Gastroesophageal sphincter (tissue), 4 donors: Measurements from ENCODE around the gene TTLL5. TPM values are rescaled to one million over a fixed set of nuclear protein-coding genes. Genes with fewer than 3 reads are reported as not detected.

Experiments
- ATAC-seq: fragments of 150-250 bp; one replicate; pipeline ENCODE4 v1.9.1; 2016; ENCODE audit warnings: mild to moderate bottlenecking, moderate library complexity
- H3K27ac ChIP-seq, 4 donors: fragments of 200-600 bp; sonication (generic) in 3 of 4; 1 replicate in 3 of 4; 2 replicates in 1 of 4; pipeline ENCODE4 v1.5.1; 2016 to 2019
- H3K27me3 ChIP-seq: fragments of 200-600 bp; sonication (generic); one replicate; pipeline ENCODE4 v1.5.1; 2019
- H3K36me3 ChIP-seq, 2 donors: fragments of 200-600 bp; sonication (generic); one replicate each; pipeline ENCODE4 v1.5.1; 2019; ENCODE audit warnings: control low read depth in 1 of 2
- H3K4me1 ChIP-seq, 3 donors: fragments of 200-600 bp; sonication (generic); 1 replicate in 2 of 3; 2 replicates in 1 of 3; pipeline ENCODE4 v1.5.1; 2016 to 2019; ENCODE audit warnings: control low read depth in 2 of 3
- H3K4me3 ChIP-seq, 2 donors: fragments of 200-600 bp; sonication (generic); one replicate each; pipeline ENCODE4 v1.5.1; 2019; ENCODE audit warnings: mild to moderate bottlenecking in 1 of 2, moderate library complexity in 1 of 2
- H3K9me3 ChIP-seq, 3 donors: fragments of 200-600 bp; sonication (generic); one replicate each; pipeline ENCODE4 v1.5.1; 2017 to 2019; ENCODE audit warnings: control low read depth in 2 of 3
- CTCF ChIP-seq, 4 experiments: fragments of 200-600 bp in 2 of 4; fragments of 450-650 bp in 2 of 4; sonication (generic) in 1 of 4; IDR thresholded peaks; one replicate each; pipeline ENCODE4 v1.5.1; 2017 to 2019; ENCODE audit warnings: antibody characterized with exemption in 4 of 4, mild to moderate bottlenecking in 2 of 4, moderate library complexity in 2 of 4
- EP300 ChIP-seq: sonication (generic); formaldehyde crosslinking; IDR thresholded peaks from one replicate; pipeline ENCODE4 v1.6.1; 2017; ENCODE audit warnings: antibody characterized with exemption, mild to moderate bottlenecking
- POLR2A ChIP-seq, 2 donors: fragments of 450-650 bp; IDR thresholded peaks; one replicate each; pipeline ENCODE4 v1.6.1; 2017; ENCODE audit warnings: antibody characterized with exemption in 2 of 2, mild to moderate bottlenecking in 2 of 2, moderate library complexity in 1 of 2
- POLR2AphosphoS5 ChIP-seq: sonication (generic); formaldehyde crosslinking; IDR thresholded peaks from one replicate; pipeline ENCODE4 v1.6.1; 2017; ENCODE audit warnings: antibody characterized with exemption
- WGBS, 2 donors: methylation state at CpG; one replicate each; pipeline ENCODE4 v1.1.5; 2018; ENCODE audit warnings: low coverage in 1 of 2; 5-methylcytosine and 5-hydroxymethylcytosine counted together
- total RNA-seq, 4 donors: library from RNA; depleted of rRNA; stranded (reverse); fragments of >200 nt; gene quantifications; one replicate each; pipeline ENCODE4 v1.1.0, GENCODE V29; 2016

The TTLL5 gene
- total RNA-seq, 4 donors from 2014 or later = 18.1 to 30.0 (median 22.1) TPM

DNA sequence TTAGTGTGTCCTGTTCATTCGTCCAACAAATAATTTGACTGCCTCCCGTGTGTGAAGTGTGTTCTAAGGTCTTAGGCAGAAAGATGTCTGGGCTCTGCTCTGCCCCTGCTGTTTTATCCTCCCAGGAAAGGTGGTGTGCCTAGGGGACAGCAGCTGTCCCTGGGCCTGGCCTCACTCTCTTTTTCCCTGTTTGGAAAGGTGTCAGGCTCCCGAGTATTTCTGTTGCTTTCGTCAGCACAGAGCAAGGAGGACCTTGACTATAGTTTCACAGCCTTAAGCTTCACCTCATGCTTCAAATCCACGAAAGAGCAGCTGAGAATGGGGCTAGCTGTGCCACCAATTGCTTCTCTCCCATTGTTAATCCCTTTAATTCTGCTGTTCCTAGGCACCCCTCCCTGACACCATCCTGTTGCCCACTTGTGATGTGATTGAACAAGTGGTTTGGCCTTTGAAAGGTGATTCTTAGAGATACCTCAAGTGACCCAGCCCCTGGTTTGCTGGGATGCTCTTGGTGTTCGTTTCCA is 266.6 kb downstream of the TTLL5 start:
- Histone ChIP-seq H3K4me3 (no peak overlapping the region), H3K4me1 (peaks cover 0 to 7% (median 0%) of the 10 kb centered on the region in 3 donors), H3K9me3 (no peaks in the 10 kb centered on the region), H3K27me3 (no peaks in the 10 kb centered on the region), H3K27ac (no peak overlapping the region), H3K36me3 (peaks cover 0 to 13% of the 10 kb centered on the region in 2 donors)
- ATAC-seq = no peak
- TF ChIP-seq POLR2AphosphoS5 = no peak
- no peak for TF ChIP-seq CTCF (IDR thresholded peaks at IDR 0.05)
- no peak for TF ChIP-seq POLR2A (IDR thresholded peaks at IDR 0.05)
- WGBS, 2 donors = 71 to 72% methylated on average over 4 to 6 of the region's 6 CpGs

DNA sequence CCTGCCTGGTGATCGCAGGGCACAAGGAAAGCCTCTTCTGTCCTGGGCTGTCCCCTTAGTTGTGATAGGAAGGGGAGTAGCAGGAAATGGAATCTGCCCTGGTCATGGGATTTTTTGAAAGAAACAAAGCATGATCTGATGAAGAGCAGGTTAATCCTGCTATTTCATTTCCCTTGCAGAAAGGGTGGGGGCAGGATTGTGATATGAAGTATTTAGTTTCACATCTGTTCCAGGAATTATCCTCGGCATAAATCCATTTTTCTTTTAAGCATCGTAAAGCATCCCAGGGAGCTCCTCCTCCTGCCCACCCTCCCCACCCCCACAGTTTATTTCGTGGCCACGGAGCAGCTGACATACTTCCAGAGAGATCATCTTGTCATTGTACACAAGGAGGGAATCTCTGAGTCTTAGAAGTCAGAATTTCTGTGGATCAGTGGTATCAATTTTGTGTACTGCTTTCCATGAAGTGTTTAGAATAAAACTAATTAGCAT is 267.7 kb downstream of the TTLL5 start:
- ATAC-seq = no peak
- 8 to 17% methylated on average over 5 of the region's 5 CpGs for WGBS, 2 donors
- TF ChIP-seq CTCF (IDR thresholded peaks at IDR 0.05) (no peak), EP300 (no peak), POLR2A (IDR thresholded peaks at IDR 0.05) (no peak), POLR2AphosphoS5 (no peak)
- Histone ChIP-seq H3K36me3 (peaks cover 0 to 13% of the 10 kb centered on the region in 2 donors), H3K27me3 (no peaks in the 10 kb centered on the region), H3K4me1 (peaks cover 0 to 7% (median 0%) of the 10 kb centered on the region in 3 donors), H3K9me3 (no peaks in the 10 kb centered on the region), H3K4me3 (no peak overlapping the region), H3K27ac (peak overlapping the region in 1 of 4 donors; percentile 6)

DNA sequence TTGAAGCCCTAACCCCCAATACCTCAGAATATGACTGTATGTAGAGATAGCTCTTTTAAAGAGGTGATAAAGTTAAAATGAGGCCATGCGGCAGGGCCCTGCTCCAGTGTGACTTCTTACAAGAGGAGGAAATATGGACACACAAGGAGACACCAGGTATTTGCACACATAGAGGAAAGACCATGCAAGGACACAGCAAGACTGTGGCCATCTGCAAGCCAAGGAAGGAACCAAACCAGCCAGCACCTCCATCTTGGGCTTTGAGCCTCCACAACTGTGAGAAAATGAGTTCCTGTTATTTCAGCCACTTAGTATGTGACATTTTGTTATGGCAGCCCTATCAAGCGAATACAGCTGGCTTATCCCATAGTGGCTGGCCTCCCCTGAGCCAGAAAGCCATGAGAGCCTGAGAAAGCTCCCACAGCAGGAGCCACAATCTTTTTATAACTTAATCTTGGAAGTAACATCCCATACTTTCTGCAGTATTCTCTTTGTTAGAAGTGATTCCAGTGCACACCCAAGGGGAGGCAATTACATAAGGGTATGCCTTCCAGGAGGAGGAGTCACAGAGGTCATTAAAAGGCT is 272.8 kb downstream of the TTLL5 start:
- Histone ChIP-seq H3K4me3 (no peak overlapping the region), H3K36me3 (peaks cover 0 to 13% of the 10 kb centered on the region in 2 donors), H3K27me3 (no peaks in the 10 kb centered on the region), H3K9me3 (no peaks in the 10 kb centered on the region), H3K27ac (no peak overlapping the region), H3K4me1 (peaks cover 0 to 3% (median 0%) of the 10 kb centered on the region in 3 donors)
- TF ChIP-seq EP300 (no peak), POLR2AphosphoS5 (no peak), CTCF (IDR thresholded peaks at IDR 0.05) (no peak)
- no peak for ATAC-seq
- WGBS, 2 donors = 0% methylated on average over 1 of the region's 2 CpGs

- ATAC-seq = no peak
- no peaks in the 10 kb centered on the region for H3K4me1 ChIP-seq
- H3K9me3 ChIP-seq = no peaks in the 10 kb centered on the region
- H3K36me3 ChIP-seq = peaks cover 0 to 13% of the 10 kb centered on the region in 2 donors
- H3K4me3 ChIP-seq = no peak overlapping the region
- 50 to 60% methylated on average over 1 of the region's 2 CpGs for WGBS, 2 donors
- TF ChIP-seq POLR2AphosphoS5 (no peak), EP300 (no peak), POLR2A (IDR thresholded peaks at IDR 0.05) (no peak), CTCF (IDR thresholded peaks at IDR 0.05) (no peak)
- no peak overlapping the region for H3K27ac ChIP-seq
- no peaks in the 10 kb centered on the region for H3K27me3 ChIP-seq
Observed at GRCh38 chr14:75934998-75935628, 274.1 kb downstream of the TTLL5 start.

- no peak for TF ChIP-seq CTCF (IDR thresholded peaks at IDR 0.05)
- TF ChIP-seq POLR2AphosphoS5 = no peak
- TF ChIP-seq POLR2A (IDR thresholded peaks at IDR 0.05) = no peak
- TF ChIP-seq EP300 = no peak
- no peaks in the 10 kb centered on the region for H3K36me3 ChIP-seq
- WGBS, 2 donors = 71 to 75% methylated on average over 1 of the region's 1 CpG
Observed at GRCh38 chr14:75939200-75939599, 278.2 kb downstream of the TTLL5 start.

More at GRCh38 chr14:75939200-75939599, 278.2 kb downstream of the TTLL5 start:
- Histone ChIP-seq H3K4me3 (no peak overlapping the region), H3K4me1 (no peaks in the 10 kb centered on the region), H3K27ac (no peak overlapping the region), H3K9me3 (no peaks in the 10 kb centered on the region), H3K27me3 (no peaks in the 10 kb centered on the region)
- ATAC-seq = no peak
